HG02943 (cell line): Measurements from ENCODE around the gene MBP.

ENCODE experiments used
- ATAC-seq: cut with Tn5 transposase; IDR thresholded peaks from one replicate; pipeline ENCODE4 v1.9.1; 2021; ENCODE audit warnings: mild to moderate bottlenecking, low read depth, moderate library complexity; ENCODE audit not compliant: unreplicated experiment

Gene MBP

DNA sequence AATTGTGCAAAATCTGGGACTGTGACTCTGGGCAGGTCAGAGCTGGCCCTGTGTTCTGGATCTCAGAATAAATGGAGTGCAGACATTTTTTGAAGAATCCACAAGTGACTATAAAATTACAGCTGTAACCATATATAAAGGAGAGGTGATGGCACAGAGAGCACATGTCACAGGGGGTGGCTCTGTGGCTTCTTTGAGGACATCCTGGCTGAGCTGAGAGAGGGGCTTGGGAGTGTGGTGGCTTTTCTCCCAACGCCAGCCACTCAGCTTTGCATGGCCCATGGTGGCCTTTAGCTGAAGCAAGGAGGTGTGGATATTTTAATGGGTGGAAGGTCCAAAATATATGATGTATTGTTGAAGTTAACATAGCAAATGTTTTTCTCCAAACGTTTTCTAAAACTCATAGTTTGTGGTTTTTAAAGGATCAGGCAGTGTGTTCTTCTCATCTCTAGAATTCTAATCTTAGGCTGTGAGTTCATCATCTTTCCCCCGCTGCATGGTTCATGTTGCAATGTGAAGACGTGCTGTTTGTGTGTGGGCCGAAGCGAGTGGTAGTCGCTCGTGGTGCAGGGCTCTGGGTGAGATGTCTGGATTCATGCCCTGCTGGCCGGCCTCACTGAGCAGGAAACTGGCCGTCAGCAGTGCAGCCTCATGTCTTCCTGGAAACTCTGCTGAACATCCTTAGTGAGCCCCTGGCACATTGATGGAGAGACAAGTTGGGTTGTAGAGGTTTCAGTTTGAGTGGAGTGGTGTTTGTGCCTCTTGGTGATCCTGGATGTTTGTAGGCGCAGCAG lies 200.4 kb downstream of the MBP start:
- ATAC-seq: no peak

DNA sequence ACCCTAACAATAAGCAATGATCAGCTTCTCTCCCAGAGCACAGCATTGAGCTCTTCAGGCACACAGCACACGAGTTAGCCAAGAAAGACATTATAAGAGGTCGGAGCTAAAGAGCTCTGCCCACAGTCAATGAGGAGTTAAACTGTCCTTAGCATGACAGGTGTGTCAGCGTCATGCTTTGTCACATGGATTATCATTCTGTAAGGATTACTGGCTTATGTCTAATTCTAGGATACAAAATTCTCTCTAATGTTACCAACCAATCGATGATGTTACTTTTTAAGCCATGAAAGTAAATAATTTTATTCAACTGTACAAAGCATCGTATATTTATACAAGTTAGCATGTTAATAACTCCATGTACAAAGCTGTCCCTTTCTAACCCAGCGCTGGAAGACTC lies 201.4 kb downstream of the MBP start:
- ATAC-seq: no peak
